SH-SY5Y (cell line): ENCODE data around the gene RABGAP1L.

Experiments
- GATA2 ChIP-seq: IDR thresholded peaks from 2 replicates; pipeline ENCODE4 v1.6.1; 2011; ENCODE audit warnings: mild to moderate bottlenecking, low read depth, low read length
- GATA3 ChIP-seq: IDR thresholded peaks from 2 replicates; pipeline ENCODE4 v1.6.1; 2011; ENCODE audit warnings: low read depth, mild to moderate bottlenecking, low read length, moderate library complexity

DNA sequence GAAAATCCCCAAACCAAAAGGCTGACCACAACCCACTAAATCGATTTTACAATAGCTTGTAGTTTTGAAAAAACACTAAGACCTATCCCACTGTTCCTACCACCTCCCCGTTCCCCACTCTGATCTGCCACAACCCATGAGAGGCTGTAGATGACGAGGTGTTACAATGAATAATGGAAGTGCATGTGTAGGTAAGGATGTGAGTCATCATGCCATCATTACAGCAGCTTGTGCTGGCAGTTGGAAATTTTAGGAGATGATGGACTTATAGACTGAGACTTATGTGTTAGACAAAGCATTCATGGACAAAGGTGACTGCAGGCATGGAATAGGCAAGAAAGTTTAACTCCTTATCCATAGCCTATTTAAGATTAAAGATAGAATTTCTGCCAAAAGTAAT, 655.7 kb downstream of the RABGAP1L start:
- TF ChIP-seq GATA2 (no peak), GATA3 (no peak)
